Omental fat pad (tissue), 4 donors: ENCODE measurements around the gene SNX19. TPM values are rescaled to one million over a fixed set of nuclear protein-coding genes. Genes with fewer than 3 reads are reported as not detected.

ENCODE experiments used
- ATAC-seq: fragments of 150-250 bp; one replicate; pipeline ENCODE4 v1.9.1; 2016; ENCODE audit warnings: mild to moderate bottlenecking, moderate library complexity; ENCODE audit not compliant: low FRiP score
- DNase-seq: peaks from one replicate; pipeline ENCODE4 v3.0.0-alpha.2; 2019; ENCODE audit warnings: low spot score
- CTCF ChIP-seq, 3 donors: fragments of 450-650 bp; IDR thresholded peaks; one replicate each; pipeline ENCODE4 v1.5.1; 2016 to 2017; ENCODE audit warnings: antibody characterized with exemption in 3 of 3, mild to moderate bottlenecking in 3 of 3, moderate library complexity in 2 of 3
- total RNA-seq, 4 donors: library from RNA; depleted of rRNA; stranded (reverse); fragments of >200 nt; gene quantifications; one replicate each; pipeline ENCODE4 v1.1.0, GENCODE V29; 2016

The SNX19 gene
- total RNA-seq, 4 donors from 2014 or later: 90.9 to 135 (median 110) TPM

DNA sequence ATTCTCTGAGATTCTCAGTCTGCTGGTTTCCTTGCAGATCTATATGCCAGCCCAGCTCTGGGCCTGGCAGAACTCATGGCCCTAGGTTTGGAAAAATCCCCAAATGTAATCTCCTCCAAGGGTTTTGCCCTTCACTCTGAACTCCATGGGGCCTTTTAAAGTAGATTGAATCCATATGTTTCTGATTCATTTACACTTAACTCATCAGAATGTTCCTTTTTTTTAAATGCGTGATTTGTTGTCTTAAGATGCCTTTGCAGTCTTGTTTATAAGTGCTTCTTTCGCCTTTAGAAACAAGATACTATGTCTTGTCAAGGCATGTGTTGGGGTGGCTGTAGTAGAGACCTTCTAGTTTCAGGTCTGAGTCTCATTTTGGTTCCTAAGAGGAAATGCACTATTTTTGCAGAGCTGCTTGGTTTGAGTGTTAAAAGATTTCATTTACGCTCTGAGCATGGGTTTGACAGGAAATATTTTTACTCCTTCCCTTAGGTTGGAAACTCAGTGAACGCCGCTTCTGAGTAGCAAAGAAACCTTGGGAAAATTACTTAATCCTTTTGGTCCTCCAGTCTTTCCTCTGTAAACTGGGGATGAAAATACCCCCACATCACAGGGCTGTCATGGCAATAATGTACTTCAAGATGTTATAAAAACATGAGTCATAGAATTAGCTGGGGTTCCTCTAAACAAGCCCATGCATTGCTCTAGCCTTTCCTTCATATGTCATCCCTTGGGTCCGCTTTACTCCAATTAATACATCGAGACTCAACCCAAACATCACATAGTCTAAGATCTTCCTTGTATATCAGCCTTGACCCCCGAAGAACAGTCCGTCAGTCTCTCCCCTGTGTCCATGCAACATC, 83.5 kb downstream of the SNX19 start:
- no peak for TF ChIP-seq CTCF (IDR thresholded peaks at IDR 0.05)
- DNase-seq (no peak), ATAC-seq (no peak)

- no peak for ATAC-seq
- TF ChIP-seq CTCF (IDR thresholded peaks at IDR 0.05): no peak
These were observed 84.3 kb downstream of the SNX19 start for GRCh38 chr11:130831976-130832375.

GRCh38 chr11:130831506-130831905, 84.8 kb downstream of the SNX19 start:
- no peak for DNase-seq
- TF ChIP-seq CTCF (IDR thresholded peaks at IDR 0.05): no peak
- no peak for ATAC-seq

More at GRCh38 chr11:130831976-130832375, 84.3 kb downstream of the SNX19 start:
- no peak for DNase-seq

DNA sequence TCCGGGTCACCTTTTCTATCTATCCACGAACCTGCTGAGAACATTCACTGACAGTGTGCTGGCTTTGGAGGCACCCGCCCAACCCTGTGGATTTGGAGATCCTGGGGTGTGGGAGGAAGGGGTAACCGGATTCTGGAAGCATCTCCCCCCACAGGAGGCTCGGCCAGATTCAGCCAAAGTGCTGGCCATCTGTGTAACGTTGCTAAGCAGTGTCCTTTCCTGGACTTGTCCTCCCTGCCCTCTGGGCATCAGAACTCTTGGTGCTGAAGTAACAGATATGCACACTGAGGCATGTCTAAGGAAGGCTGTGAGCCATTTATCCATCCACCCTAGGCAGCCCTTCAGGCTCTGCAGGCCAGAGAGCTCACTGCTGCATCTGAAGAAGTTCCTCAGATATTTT, 85.7 kb downstream of the SNX19 start:
- DNase-seq (no peak), ATAC-seq (no peak)
- TF ChIP-seq CTCF (IDR thresholded peaks at IDR 0.05): no peak

DNA sequence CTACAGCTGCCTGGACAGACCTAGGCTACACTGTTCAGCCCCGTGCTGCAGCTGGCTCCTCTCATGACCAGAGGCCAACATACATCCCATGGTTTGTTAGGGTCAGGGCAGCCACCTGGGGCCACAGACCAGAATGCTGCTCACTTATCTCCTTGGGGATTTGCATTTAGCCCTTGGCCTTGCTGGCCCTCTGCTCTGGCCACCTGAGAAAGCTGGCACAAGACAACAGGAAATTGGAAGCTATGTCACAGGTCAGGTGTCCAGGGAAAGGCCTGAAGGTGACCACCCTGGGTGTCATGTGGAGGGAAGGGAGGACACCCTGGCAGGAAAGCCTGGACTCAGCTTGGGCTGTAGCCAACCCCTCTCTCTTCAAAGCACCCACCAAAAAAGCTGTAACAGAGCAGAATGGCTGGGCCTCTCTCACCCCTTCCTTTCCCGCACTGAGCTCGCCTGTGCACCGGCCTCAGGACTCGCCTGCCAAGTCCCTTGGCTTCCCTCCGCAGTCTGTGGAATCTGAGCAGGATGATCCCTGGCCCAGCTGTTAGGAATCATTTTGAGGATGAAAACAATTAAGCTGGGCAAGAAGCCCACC, 86.3 kb downstream of the SNX19 start:
- DNase-seq: no peak
- ATAC-seq: no peak
- TF ChIP-seq CTCF (IDR thresholded peaks at IDR 0.05): no peak

DNA sequence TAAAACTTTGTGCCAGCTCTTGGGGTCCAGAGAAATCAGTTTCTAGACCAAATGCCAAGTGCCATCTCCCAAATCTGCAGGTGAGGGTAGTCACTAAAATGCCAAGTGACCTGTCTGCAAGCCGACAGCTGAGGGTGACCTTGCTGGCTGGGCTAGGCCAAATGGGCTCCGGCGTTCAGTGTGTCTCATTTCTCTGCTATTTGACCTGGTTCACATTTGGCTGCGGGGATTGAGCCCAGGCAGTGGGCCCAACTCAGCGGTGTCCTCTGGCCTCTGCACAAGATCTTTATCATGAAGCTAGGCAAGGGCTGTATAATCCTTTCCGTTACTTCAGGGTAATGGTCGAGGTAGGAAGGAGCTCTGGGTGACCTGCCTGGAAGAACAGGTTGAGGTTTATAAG, 87.5 kb downstream of the SNX19 start:
- no peak for ATAC-seq
- DNase-seq: no peak
- TF ChIP-seq CTCF (IDR thresholded peaks at IDR 0.05): no peak
